H9 (cell line): ENCODE data around the gene TCERG1L. TPM values are rescaled to one million over a fixed set of nuclear protein-coding genes. Genes with fewer than 3 reads are reported as not detected.

ENCODE experiments used
- DNase-seq: peaks from one replicate; pipeline ENCODE4 v3.0.0-alpha.2; 2017
- H2AFZ ChIP-seq: one replicate; pipeline ENCODE4 v1.6.1; 2013; ENCODE audit warnings: mild to moderate bottlenecking, low read length, control low read depth, moderate library complexity
- H2AK5ac ChIP-seq: 2 replicates; pipeline ENCODE4 v1.6.1; 2013; ENCODE audit warnings: low read length, control low read depth, mixed read lengths; ENCODE audit not compliant: insufficient read length
- H2BK120ac ChIP-seq: one replicate; pipeline ENCODE4 v1.6.1; 2013; ENCODE audit warnings: low read depth, mild to moderate bottlenecking, low read length, control low read depth, inconsistent platforms; ENCODE audit not compliant: poor library complexity, severe bottlenecking
- H2BK12ac ChIP-seq: 2 replicates; pipeline ENCODE4 v1.6.1; 2013; ENCODE audit warnings: low read length, control low read depth, mixed read lengths, low read depth; ENCODE audit not compliant: insufficient read length
- H2BK15ac ChIP-seq: 2 replicates; pipeline ENCODE4 v1.6.1; 2013; ENCODE audit warnings: low read depth, low read length, control low read depth
- H2BK20ac ChIP-seq: one replicate; pipeline ENCODE4 v1.6.1; 2013; ENCODE audit warnings: low read depth, mild to moderate bottlenecking, low read length, control low read depth, inconsistent platforms; ENCODE audit not compliant: poor library complexity, severe bottlenecking
- H2BK5ac ChIP-seq: 2 replicates; pipeline ENCODE4 v1.6.1; 2013; ENCODE audit warnings: low read length, control low read depth, mixed read lengths; ENCODE audit not compliant: insufficient read length
- H3K14ac ChIP-seq: 2 replicates; pipeline ENCODE4 v1.6.1; 2013; ENCODE audit warnings: low read length, control low read depth; ENCODE audit not compliant: insufficient read depth
- H3K18ac ChIP-seq: 2 replicates; pipeline ENCODE4 v1.6.1; 2013; ENCODE audit warnings: low read depth, mild to moderate bottlenecking, mixed read lengths, low read length, control low read depth; ENCODE audit not compliant: insufficient read length
- H3K23ac ChIP-seq: 2 replicates; pipeline ENCODE4 v1.6.1; 2013; ENCODE audit warnings: low read length, control low read depth, mixed read lengths, low read depth; ENCODE audit not compliant: insufficient read length
- H3K23me2 ChIP-seq: 2 replicates; pipeline ENCODE4 v1.6.1; 2013; ENCODE audit warnings: low read depth, mild to moderate bottlenecking, mixed read lengths, low read length, control low read depth; ENCODE audit not compliant: insufficient read length, poor library complexity, severe bottlenecking
- H3K27ac ChIP-seq: 2 replicates; pipeline ENCODE4 v1.5.1; 2013; ENCODE audit warnings: low read length, control low read depth, mixed read lengths, low read depth; ENCODE audit not compliant: insufficient read length
- H3K27me3 ChIP-seq: 2 replicates; pipeline ENCODE4 v1.6.1; 2013; ENCODE audit warnings: low read length, control low read depth, inconsistent platforms; ENCODE audit not compliant: insufficient read depth
- H3K4ac ChIP-seq: 2 replicates; pipeline ENCODE4 v1.6.1; 2013; ENCODE audit warnings: low read depth, mild to moderate bottlenecking, control low read depth, inconsistent platforms, low read length, moderate library complexity
- H3K4me1 ChIP-seq: 2 replicates; pipeline ENCODE4 v1.6.1; 2013; ENCODE audit warnings: low read length, control low read depth, inconsistent platforms; ENCODE audit not compliant: insufficient read depth
- H3K4me2 ChIP-seq: 2 replicates; pipeline ENCODE4 v1.6.1; 2013; ENCODE audit warnings: low read length, control low read depth, mixed read lengths; ENCODE audit not compliant: insufficient read length, insufficient read depth
- H3K56ac ChIP-seq: 2 replicates; pipeline ENCODE4 v1.6.1; 2013; ENCODE audit warnings: low read depth, mild to moderate bottlenecking, mixed read lengths, low read length, control low read depth; ENCODE audit not compliant: insufficient read length
- H3K79me1 ChIP-seq: 2 replicates; pipeline ENCODE4 v1.6.1; 2013; ENCODE audit warnings: low read depth, mild to moderate bottlenecking, moderate library complexity, low read length, control low read depth, inconsistent platforms; ENCODE audit not compliant: insufficient read depth, poor library complexity, severe bottlenecking
- H3K79me2 ChIP-seq: 2 replicates; pipeline ENCODE4 v1.6.1; 2013; ENCODE audit warnings: low read length, control low read depth, inconsistent platforms; ENCODE audit not compliant: insufficient read depth
- H3K9ac ChIP-seq: 2 replicates; pipeline ENCODE4 v1.6.1; 2013; ENCODE audit warnings: low read length, control low read depth, mixed read lengths; ENCODE audit not compliant: insufficient read length; ENCODE audit errors: extremely low read depth
- H3K9me3 ChIP-seq: one replicate; pipeline ENCODE4 v1.6.1; 2013; ENCODE audit warnings: low read depth, low read length, inconsistent platforms; ENCODE audit not compliant: control insufficient read depth
- H3T11ph ChIP-seq: one replicate; pipeline ENCODE4 v1.6.1; 2013; ENCODE audit warnings: mild to moderate bottlenecking, low read length, control low read depth, inconsistent platforms
- H4K20me1 ChIP-seq: one replicate; pipeline ENCODE4 v1.6.1; 2013; ENCODE audit not compliant: control insufficient read depth, insufficient read length, insufficient read depth
- H4K5ac ChIP-seq: 2 replicates; pipeline ENCODE4 v1.6.1; 2013; ENCODE audit warnings: low read depth, mild to moderate bottlenecking, mixed read lengths, low read length, control low read depth; ENCODE audit not compliant: insufficient read length
- H4K8ac ChIP-seq: replicated peaks from 2 replicates; pipeline ENCODE4 v1.6.1; 2013; ENCODE audit warnings: low read length, control low read depth, mixed read lengths, low read depth; ENCODE audit not compliant: insufficient read length
- H4K91ac ChIP-seq: 2 replicates; pipeline ENCODE4 v1.6.1; 2013; ENCODE audit warnings: low read depth, mild to moderate bottlenecking, moderate library complexity, mixed read lengths, low read length, control low read depth; ENCODE audit not compliant: insufficient read length
- H3K27ac Mint-ChIP-seq, 3 experiments: 2 replicates in 2 of 3; 3 replicates in 1 of 3; pipeline ENCODE4 v1.8.0; 2020 to 2021; ENCODE audit warnings: mixed read lengths in 3 of 3, mild to moderate bottlenecking in 1 of 3, moderate library complexity in 1 of 3
- H3K27me3 Mint-ChIP-seq: 2 replicates; pipeline ENCODE4 v1.8.0; 2021; ENCODE audit warnings: low read depth, mild to moderate bottlenecking, moderate library complexity, mixed read lengths
- H3K36me3 Mint-ChIP-seq, 3 experiments: 2 replicates in 2 of 3; 3 replicates in 1 of 3; pipeline ENCODE4 v1.8.0; 2020 to 2021; ENCODE audit warnings: low read depth in 3 of 3, mixed read lengths in 3 of 3; ENCODE audit not compliant: insufficient read depth in 1 of 3
- H3K4me1 Mint-ChIP-seq, 2 experiments: 2 replicates each; pipeline ENCODE4 v1.8.0; 2020; ENCODE audit warnings: mixed read lengths in 2 of 2
- H3K4me3 Mint-ChIP-seq, 2 experiments: 2 replicates in 1 of 2; 3 replicates in 1 of 2; pipeline ENCODE4 v1.8.0; 2020 to 2021; ENCODE audit warnings: mild to moderate bottlenecking in 2 of 2, mixed read lengths in 2 of 2, moderate library complexity in 1 of 2
- H3K9me3 Mint-ChIP-seq, 2 experiments: 2 replicates in 1 of 2; 3 replicates in 1 of 2; pipeline ENCODE4 v1.8.0; 2020; ENCODE audit warnings: mild to moderate bottlenecking in 2 of 2, mixed read lengths in 2 of 2, moderate library complexity in 1 of 2
- CTCF ChIP-seq: fragments of 200-600 bp; sonication (generic); conservative IDR thresholded peaks from 3 replicates; pipeline ENCODE4 v1.8.0; 2021; ENCODE audit warnings: antibody characterized with exemption, mild to moderate bottlenecking
- WGBS: extraction: QIAGEN DNeasy Blood & Tissue Kit; methylation state at CpG from one replicate; pipeline ENCODE4 v1.1.7; 2013; ENCODE audit warnings: missing lambda C conversion rate, low lambda C conversion rate, mixed read lengths; ENCODE audit not compliant: insufficient read length; ENCODE audit errors: extremely low coverage; 5-methylcytosine and 5-hydroxymethylcytosine counted together
- total RNA-seq: library from RNA; stranded (reverse); gene quantifications from 2 replicates; pipeline ENCODE4 v1.2.1, GENCODE V29; 2021

TCERG1L gene
- total RNA-seq, 1 experiment from 2014 or later: 3.3 TPM

DNA sequence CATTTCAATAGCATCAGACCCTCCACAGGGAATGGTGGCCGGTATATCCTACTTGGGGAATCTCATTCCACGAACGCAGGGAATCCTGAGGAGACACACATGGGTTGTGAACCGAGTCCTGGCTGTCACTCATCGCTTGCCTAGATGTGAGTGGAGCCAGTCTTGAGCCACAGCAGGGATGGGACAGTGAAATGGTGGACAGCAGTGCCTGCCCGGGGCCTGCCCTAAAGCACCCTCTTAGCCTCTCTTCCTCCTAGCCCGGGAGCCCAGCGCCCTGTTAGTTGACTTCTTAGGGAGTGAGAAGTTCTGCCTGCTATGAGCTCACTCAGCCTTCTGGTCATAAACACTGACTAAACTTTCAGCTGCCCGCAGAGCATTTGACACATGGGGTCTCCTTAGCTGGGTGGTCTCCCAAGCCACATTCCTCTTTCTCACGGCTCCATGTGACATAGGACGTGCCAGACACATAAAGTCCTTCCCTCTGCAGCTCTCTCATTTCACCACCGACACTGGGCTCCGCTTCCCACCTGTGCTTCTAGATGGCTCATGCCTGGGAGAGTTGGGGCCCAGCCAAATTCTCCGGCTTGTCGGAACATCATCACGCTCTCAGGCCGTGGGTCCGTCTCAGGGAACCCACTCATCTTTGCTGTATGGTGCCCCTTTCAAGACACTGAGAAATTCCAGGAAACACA is 60.9 kb downstream of the TCERG1L start:
- H3K36me3 Mint-ChIP-seq: no peaks in the 10 kb centered on the region
- H3K9me3 ChIP-seq: no peaks in the 10 kb centered on the region
- no peaks in the 10 kb centered on the region for H3K79me1 ChIP-seq
- H3K14ac ChIP-seq: no peak overlapping the region
- H2BK12ac ChIP-seq: no peak overlapping the region
- peaks cover 28 to 30% of the 10 kb centered on the region in 2 experiments for H3K4me1 Mint-ChIP-seq
- no peak overlapping the region for H3K9ac ChIP-seq
- H3K27ac ChIP-seq: no peak overlapping the region
- H2BK5ac ChIP-seq: no peak overlapping the region
- no peak overlapping the region for H3K4ac ChIP-seq
- no peak overlapping the region for H3K23ac ChIP-seq
- H3T11ph ChIP-seq: no peak overlapping the region
- H3K27ac Mint-ChIP-seq: peak overlapping the region in 2 of 3 experiments; percentile 37 to 65; a peak in 3 of 7 replicates
- H4K20me1 ChIP-seq: no peaks in the 10 kb centered on the region
- no peak overlapping the region for H4K8ac ChIP-seq
- H4K5ac ChIP-seq: no peak overlapping the region
- H3K4me2 ChIP-seq: no peak overlapping the region
- H3K56ac ChIP-seq: no peak overlapping the region
- no peak overlapping the region for H3K4me3 Mint-ChIP-seq
- no peak overlapping the region for H3K18ac ChIP-seq
- no peaks in the 10 kb centered on the region; the same call in 1 of the 2 replicates for H3K4me1 ChIP-seq
- no peak overlapping the region for H4K91ac ChIP-seq
- H2AK5ac ChIP-seq: no peak overlapping the region
- no peaks in the 10 kb centered on the region; the same call in 1 of the 2 replicates for H3K27me3 Mint-ChIP-seq
- no peak for TF ChIP-seq CTCF
- no peak overlapping the region for H2BK20ac ChIP-seq
- no peak for DNase-seq
- no CpG with 5 or more reads among the region's 18 CpGs for WGBS
- no peaks in the 10 kb centered on the region for H3K23me2 ChIP-seq
- no peak overlapping the region for H2BK15ac ChIP-seq
- H2BK120ac ChIP-seq: no peak overlapping the region
- no peaks in the 10 kb centered on the region for H3K27me3 ChIP-seq
- no peaks in the 10 kb centered on the region for H3K9me3 Mint-ChIP-seq
- H2AFZ ChIP-seq: no peak overlapping the region
- no peaks in the 10 kb centered on the region for H3K79me2 ChIP-seq
